ENCODE data around the gene NPHP4.

DNA sequence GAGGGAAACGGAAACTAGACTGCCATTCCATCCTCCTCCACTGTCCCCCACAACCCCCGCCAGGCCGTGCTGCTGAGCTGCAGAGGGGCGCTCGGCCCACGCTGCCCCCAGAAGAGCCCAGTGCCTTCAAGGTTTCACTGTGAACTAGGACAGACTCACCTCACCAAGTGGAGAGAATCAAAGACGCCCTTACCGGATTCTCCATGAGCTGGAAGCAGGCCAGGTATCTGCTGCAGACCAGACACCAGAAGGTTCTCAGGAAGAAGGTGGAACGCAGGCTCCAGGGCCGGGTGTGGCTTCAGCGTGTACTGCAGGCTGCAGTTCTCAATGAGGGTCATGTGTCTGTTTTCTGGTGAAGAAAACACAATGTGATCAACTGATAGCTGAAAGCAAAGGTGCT, 30.6 kb downstream of the NPHP4 start:
- TF ChIP-seq FOXA1 (IDR thresholded peaks at IDR 0.05; ENCODE audit: borderline replicate concordance) (no peak), ZNF695 (CRISPR knock-in tag; IDR thresholded peaks at IDR 0.05) (no peak), ZNF551 (CRISPR knock-in tag; IDR thresholded peaks at IDR 0.05) (no peak), RAD21 (CRISPR knock-in tag; conservative IDR thresholded peaks at IDR 0.05 in 1 of 2, IDR thresholded peaks at IDR 0.05 in 1 of 2) (no peak), SIN3A (IDR thresholded peaks at IDR 0.05; ENCODE audit: borderline replicate concordance in 2 of 2, control insufficient read depth in 1 of 2, low read depth in 2 of 2, low read length in 2 of 2) (no peak), KDM1A (IDR thresholded peaks at IDR 0.05) (no peak)
- TF ChIP-seq, protein P1, sequence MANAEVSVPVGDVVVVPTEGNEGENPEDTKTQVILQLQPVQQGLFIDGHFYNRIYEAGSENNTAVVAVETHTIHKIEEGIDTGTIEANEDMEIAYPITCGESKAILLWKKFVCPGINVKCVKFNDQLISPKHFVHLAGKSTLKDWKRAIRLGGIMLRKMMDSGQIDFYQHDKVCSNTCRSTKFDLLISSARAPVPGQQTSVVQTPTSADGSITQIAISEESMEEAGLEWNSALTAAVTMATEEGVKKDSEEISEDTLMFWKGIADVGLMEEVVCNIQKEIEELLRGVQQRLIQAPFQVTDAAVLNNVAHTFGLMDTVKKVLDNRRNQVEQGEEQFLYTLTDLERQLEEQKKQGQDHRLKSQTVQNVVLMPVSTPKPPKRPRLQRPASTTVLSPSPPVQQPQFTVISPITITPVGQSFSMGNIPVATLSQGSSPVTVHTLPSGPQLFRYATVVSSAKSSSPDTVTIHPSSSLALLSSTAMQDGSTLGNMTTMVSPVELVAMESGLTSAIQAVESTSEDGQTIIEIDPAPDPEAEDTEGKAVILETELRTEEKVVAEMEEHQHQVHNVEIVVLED (CRISPR knock-in tag; IDR thresholded peaks at IDR 0.05) = no peak
- TF ChIP-seq, protein P2, sequence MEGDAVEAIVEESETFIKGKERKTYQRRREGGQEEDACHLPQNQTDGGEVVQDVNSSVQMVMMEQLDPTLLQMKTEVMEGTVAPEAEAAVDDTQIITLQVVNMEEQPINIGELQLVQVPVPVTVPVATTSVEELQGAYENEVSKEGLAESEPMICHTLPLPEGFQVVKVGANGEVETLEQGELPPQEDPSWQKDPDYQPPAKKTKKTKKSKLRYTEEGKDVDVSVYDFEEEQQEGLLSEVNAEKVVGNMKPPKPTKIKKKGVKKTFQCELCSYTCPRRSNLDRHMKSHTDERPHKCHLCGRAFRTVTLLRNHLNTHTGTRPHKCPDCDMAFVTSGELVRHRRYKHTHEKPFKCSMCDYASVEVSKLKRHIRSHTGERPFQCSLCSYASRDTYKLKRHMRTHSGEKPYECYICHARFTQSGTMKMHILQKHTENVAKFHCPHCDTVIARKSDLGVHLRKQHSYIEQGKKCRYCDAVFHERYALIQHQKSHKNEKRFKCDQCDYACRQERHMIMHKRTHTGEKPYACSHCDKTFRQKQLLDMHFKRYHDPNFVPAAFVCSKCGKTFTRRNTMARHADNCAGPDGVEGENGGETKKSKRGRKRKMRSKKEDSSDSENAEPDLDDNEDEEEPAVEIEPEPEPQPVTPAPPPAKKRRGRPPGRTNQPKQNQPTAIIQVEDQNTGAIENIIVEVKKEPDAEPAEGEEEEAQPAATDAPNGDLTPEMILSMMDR (IDR thresholded peaks at IDR 0.05 in 2 of 3, conservative IDR thresholded peaks at IDR 0.05 in 1 of 3; ENCODE audit: insufficient read depth in 2 of 3, low read depth in 1 of 3, low read length in 3 of 3) = no peak
